Dedifferentiated amniotic fluid mesenchymal stem cell (primary cell): ENCODE data around the gene CD3E.
"Not testable (repeated sequence)": the region's sequence is repeated elsewhere in the genome, so short reads cannot be mapped to it uniquely, and the experiment has no call there.

ENCODE experiments used
- DNase-seq: peaks from one replicate; pipeline ENCODE4 v3.0.0-alpha.2; 2016; ENCODE audit errors: extremely low spot score

Gene CD3E

DNA sequence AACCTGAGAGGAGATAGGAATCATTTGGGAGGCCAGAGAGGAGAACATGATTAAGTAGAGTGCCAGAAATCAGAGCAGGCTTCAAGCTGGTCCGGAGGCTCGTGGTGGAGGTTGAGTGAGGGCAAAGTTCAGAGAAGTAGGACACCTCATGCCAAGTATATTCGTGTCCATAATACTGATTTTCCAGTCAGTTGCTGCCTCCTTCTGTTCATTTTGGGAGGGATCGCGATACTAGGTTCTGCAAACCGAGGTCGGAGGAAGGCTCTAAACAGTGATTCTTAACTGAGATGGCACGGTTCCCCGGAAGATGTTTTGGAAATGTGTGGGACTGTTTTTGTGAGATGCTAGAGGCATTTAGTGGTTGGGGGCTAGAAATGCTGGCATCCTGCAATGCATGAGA lies 13.6 kb upstream of the CD3E start:
- DNase-seq: no peak

DNA sequence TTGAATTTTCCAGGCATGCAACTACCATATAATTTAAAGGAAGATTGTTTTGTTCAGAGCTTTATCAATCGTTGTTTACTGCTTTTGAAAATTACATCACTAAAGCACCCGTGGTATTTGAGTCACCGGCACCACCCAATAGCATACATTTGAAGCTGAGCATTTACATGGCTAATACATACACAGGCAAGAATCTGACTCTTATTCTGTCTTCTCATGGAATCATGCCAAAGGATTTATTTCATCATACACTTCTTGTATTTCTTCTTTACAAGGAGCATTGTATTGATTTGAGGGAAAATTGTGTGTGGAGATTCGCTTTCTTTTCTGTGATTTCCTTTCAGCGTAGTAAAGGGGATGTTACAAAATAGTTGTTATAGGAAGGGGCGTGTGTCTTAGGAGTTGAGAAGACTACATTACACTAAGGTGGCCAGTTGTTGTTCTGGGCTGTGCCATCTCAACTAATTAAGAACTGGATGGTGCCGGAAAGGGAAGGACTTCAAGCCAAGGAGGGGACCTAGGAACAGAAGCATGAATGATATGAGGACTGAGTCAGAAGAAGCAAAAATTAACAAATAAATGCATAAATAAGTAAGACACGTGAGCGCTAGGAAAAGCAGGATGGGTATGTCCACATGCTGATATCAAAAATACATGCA lies 12.9 kb upstream of the CD3E start:
- DNase-seq: no peak

DNA sequence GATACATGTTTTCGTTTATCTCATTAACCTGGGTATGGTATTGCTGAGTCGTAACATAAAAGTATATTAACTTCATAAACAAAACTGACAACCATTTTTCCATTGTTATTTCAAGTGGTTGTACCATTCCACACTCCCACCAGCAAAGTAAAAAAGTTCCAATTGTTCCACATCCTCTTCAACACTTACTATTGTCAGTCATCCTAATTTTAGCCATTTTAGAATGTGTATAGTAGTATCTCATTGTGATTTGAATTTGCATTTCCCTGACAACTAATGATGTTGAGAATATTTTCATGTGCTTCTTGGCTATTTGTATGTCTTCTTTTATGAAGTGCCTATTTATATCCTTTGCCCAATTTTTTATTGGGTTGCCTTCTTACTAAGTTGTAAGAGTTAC lies 10.5 kb upstream of the CD3E start:
- DNase-seq: no peak

DNA sequence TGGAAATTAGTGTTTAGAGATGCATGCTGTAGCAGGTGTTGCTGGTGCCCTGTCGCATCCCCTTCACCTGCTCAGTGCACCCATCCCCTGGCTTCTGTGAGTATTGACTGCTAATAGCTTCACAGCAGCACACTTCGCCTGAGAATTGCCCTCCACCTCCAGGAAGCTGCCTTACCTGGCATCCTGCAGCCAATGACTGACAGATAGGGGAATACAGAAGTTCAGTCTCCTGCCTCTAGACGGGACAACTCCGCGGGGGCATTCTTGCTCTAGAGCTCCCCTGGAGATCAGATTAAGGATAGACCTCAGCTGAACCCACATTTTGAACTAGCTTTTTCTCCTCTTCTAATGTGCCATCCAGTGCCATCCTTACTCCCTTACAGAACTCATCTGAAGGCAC lies 9.3 kb upstream of the CD3E start:
- DNase-seq: no peak

DNA sequence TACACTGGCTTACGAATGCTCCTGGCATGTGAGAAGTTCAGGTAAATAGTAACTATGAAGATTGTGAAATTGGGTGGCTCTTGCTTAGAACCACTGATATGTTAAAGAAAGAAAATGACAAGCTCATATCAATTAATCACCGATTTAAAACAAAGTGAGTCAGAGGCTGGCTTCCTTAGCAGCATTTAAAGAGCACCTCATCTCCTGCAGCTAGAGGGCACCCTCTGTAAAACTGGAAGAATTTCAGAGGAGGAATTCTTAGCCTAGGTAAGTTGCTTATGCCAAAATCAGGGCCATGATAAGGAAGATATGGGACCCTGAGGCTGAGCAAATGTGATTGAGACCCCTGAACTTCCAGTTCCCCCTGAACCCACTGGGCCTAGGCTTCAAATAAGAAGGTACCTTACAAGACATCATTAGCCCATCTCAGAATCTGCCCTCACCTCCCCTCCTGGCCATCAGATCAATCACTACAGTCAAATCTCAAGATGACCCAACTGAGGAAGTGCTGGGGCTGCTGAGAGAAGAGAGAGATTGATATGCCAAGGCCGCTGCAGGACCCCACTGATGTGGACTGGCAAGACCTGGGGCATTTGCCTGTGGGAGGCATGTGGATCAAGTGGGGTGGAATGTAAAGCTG lies 8.6 kb upstream of the CD3E start:
- no peak for DNase-seq

DNA sequence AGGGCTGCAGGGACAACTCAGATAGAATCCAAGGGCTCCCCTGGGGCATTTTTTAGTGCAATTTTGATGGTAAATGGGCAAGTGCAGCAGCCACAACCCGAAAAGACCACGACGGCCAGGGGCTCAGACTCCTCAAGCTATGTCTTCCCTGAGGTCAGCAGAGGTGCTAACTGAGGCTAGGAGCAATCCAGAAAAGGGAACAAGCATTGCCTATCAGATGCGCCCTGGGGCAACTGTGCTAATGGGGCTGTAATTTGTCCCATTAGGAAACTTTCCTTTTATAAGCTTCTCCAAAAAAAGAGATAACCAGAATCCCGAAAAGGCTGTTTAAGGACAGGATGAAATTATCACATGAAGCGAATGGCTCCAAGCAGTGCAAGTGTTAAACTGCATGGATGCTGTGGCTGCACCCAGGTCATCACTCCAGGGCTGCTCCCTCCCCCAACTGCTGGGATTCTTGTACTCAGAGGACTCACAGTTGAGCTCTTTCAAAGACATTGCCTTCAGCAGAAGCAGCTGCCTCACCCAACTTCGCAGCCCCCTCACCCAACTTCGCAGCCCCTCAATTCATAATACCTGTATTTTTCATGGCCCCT lies 2.8 kb upstream of the CD3E start:
- DNase-seq: no peak

DNA sequence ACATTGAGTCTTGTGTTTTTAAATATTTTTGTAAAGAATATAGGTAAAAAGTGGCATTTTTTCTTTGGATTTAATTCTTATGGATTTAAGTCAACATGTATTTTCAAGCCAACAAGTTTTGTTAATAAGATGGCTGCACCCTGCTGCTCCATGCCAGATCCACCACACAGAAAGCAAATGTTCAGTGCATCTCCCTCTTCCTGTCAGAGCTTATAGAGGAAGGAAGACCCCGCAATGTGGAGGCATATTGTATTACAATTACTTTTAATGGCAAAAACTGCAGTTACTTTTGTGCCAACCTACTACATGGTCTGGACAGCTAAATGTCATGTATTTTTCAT lies 333 bp upstream of the CD3E start:
- no peak for DNase-seq

DNA sequence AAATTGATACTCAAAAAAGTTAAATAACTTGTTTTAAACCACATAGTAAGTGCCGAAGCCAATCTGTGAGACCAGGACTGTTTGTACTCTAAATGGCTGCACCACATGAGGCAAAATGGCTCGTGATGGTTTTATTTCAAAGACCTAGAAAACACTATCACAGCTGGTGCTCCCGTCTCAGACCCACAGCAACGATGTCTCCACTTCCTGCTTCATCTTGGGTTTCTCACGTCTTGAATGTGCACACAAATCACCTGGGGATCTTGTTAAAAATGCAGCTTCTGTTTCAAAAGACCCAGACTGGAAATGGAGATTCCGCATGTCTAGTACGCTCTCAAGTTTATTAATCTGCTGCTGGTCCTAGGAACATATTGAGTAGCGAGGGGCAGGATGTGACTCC lies 1.2 kb downstream of the CD3E start:
- DNase-seq: no peak

DNA sequence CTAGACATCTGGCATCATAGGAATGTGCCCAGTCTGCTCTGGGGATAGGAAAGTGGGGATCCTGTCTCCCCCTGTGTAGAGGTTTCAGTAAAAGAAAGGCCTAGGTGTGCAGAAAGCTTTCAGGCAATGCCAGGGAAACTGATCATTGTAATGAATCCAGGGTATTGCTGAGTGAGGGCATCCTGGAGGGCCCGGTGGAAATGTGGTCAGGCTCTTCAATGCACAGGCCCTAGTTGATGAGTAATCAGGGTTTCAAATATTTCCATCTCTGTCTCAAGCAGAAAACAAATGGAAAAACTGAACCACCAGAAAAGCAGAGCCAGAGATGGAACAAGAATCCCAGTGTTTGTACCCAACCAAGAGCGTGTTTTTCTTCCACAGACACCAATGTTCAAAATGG lies 2.0 kb downstream of the CD3E start:
- no peak for DNase-seq

DNA sequence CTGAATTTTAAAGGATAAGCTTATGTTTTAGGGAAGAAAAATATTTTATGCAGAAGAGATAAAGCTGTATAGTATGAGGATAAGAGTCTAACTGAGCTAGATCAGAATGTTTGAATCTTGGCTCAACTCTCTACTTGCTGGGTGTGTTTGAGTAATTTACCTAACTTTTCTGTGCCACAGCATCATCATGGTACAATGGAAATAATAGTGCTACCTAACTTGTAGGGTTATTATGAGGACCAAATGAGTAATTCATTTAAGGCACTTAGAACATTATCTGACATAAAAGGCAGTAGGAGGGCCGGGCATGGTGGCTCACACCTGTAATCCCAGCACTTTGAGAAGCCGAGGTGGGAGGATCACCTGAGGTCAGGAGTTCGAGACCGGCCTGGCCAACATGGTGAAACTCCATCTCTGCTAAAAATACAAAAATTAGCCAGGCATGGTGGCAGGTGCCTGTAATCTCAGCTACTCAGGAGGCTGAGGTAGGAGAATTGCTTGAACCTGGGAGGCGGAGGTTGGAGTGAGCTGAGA lies 4.5 kb downstream of the CD3E start:
- not testable (repeated sequence) for DNase-seq

DNA sequence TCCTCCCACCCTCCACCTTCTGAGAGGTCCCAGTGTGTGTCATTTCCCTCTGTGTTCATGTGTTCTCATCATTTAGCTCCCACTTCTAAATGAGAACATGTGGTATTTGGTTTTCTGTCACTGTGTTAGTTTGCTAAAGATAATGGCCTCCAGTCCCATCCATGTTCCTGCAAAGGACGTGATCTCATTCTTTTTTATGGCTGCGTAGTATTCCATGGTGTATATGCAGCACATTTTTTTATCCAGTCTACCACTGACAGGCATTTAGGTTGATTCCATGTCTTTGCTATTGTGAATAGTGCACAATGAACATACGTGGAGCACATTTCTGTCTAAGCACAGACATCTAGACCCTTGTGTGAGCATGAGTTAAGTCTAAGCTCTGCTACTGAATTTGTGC lies 5.7 kb downstream of the CD3E start:
- no peak for DNase-seq

DNA sequence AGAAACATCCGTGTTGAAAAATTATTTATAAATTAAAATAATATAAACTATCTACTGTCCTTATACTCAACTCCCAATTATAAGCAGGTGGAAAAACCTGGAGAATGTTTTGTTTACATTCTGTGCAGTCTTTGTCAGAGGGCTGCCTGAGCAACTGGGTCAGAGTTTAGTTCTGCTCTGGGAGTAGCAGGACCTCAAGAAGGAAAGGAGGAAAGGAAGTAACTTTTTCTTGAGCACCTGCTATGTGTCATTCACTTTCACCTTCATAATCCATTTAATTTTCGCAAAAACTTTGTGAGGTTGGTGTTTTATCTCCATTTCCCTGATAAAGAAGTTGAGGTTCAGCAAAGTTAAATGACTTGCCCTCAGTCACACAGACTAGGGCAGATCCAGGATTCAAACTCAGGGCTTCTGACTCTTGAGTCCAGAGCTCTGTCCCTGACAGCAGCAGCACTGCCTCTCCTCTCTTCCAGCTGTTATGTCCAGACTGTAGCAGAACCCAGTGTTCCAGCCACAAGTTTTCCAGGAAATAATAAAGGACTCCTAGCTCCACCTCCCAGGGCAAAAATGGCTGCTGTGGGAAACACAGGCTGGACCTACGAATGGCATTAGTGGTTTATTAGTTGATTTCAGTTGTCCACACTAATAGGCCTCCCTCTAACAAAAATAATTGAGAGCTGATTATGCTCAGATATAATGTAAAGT lies 6.4 kb downstream of the CD3E start:
- DNase-seq: no peak

DNA sequence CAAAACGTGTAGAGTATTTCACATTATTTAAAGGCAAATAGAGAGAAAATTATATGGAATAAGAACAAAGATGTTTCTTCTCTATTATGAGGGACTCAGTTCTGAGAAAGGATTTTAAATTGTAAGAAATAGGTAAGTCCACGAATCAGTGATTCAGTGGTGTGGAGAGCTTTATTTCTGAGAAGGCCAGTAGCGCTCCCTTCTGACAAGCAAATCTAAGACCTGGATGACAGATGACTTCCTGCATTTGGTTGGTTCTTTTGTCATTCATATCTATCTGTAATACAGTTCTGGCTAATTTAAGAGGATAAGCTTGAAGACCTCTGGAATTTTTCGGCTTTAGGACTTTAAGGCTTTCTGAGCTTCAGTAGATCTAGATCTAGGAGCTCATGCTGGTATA lies 7.0 kb downstream of the CD3E start:
- DNase-seq: no peak

DNA sequence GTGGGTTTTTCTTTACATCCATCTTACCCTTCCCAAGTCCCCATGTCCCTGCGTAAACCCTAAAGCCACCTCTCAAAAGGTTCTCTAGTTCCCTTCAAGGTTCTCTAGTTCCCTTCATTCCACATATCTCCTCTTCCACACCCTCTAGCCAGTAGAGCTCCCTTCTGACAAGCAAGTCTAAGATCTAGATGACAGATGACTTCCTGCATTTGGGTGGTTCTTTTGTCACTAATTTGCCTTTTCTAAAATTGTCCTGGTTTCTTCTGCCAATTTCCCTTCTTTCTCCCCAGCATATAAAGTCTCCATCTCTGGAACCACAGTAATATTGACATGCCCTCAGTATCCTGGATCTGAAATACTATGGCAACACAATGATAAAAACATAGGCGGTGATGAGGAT lies 7.8 kb downstream of the CD3E start:
- no peak for DNase-seq

DNA sequence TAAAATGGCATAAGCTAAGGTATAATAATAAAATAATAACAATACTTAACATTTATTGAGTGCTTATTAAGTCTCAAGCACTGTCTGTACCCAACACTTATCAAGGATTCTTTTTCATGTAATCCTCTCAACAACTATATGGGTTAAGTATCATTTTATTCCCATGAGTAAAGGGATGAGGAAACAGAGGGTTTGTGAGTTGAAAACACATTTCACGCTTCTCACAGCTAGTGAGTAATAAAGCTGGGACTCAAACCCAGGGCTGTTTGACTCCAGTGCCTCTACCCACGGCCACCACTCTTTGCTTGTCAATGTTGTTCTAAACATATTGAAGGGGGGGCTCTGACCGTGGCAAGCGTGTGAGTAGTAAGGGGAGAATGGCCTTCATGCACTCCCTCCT lies 8.7 kb downstream of the CD3E start:
- no peak for DNase-seq

DNA sequence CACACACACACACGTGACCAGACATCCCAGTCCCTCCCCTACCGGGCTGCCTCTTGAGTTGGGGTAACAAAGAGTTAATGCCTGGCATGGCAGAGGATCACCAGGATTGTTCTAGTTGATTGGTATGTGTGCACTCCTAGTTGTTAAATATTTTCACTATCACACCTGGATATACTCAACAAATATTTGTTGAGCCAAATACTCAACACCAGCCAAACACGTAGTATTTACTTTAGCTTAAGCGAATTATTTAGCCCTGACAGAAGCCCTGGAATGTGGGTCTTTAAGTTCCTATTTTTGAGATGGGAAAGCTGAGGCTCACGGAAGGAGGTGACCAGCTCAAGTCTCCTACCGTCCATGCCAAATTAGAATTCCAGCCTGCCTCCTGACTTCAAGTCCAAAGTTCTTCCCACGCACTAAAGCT lies 10.5 kb downstream of the CD3E start:
- DNase-seq: no peak

DNA sequence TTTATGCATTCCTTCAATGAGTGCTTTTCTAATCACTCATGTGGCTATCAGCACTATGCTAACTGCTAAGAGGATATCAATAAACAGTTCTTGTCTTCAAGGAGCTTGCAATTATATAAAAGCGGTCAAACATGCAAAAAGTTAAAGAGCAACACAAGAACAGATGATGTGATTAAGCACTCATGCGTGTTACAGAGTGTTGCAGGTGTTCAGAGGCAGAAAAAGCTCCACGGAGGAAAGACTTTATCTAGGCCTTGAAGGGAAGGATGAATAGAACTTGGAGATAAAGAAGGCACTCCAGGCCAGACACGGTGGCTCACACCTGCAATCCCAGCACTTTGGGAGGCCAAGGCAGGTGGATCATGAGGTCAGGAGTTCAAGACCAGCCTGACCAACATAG lies 13.6 kb downstream of the CD3E start:
- no peak for DNase-seq

DNA sequence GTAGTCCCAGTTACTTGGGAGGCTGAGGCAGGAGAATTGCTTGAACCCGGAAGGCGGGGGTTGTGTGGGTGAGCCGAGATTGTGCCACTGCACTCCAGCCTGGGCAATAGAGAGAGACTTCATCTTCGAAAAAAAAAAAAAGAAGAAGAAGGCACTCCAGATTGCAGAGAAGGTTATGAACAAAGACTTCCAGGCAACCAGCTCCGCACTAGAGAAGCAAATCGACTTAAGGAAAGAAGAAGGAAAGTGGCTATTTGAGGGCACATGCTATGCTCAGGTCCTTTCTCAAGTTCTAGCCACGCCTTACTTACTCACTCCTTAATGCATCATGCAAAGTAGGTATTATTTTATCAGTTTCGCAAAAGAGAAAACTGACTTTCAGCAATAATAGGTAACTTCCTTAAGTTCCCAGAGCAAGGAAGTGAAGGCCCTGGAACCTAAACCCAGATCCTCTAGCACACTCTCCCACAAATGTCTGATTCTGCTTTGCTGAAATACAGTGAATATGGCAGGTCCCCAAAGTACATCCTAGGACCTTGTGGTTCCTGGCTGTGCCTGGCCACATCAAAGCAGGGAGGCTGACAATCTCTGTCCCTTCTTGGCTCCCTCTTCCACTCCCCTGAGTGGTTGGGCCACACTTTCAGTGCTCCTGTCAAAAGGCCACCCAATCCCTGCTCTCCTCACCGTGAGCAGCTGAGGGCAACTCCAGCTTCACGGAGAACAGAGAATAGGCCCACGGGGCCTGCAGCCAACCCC lies 14.2 kb downstream of the CD3E start:
- DNase-seq: no peak

DNA sequence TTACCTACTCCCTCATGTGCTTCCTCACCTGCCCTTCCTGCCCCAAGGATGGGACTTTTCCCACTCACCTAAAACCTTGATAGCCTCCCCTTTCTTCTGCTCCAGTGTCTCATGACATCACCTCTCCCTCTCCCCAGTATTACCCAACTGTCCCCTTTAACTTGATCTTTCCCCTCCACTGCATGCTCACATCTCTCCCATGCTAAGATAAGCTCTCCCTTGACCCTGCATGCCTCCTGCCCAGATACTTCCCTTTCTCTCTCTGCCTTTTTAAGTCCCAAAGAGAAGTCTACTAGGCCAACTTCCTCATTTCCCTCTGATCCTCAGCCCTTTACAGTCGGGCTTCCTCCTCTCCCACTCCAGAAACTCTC lies 14.8 kb downstream of the CD3E start:
- DNase-seq: no peak

DNA sequence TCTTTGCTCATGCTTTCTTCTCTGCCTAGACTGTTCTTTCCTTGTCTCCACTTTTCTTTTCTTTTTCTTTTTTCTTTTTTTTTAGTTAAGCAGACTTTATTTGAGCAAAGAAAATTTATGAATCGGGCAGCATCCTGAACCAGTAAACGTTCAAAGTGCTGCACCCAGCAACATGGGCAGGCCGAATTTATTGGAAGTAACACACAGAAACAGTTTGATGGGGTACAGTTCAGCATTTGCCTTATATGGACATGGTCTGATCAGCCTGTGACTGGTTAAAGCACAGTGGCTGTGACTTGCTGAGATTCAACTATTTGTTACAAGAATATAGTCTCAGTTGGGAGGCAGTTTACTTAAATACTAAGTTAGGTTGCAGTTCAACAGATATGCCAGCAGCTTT lies 16.0 kb downstream of the CD3E start:
- no peak for DNase-seq

DNA sequence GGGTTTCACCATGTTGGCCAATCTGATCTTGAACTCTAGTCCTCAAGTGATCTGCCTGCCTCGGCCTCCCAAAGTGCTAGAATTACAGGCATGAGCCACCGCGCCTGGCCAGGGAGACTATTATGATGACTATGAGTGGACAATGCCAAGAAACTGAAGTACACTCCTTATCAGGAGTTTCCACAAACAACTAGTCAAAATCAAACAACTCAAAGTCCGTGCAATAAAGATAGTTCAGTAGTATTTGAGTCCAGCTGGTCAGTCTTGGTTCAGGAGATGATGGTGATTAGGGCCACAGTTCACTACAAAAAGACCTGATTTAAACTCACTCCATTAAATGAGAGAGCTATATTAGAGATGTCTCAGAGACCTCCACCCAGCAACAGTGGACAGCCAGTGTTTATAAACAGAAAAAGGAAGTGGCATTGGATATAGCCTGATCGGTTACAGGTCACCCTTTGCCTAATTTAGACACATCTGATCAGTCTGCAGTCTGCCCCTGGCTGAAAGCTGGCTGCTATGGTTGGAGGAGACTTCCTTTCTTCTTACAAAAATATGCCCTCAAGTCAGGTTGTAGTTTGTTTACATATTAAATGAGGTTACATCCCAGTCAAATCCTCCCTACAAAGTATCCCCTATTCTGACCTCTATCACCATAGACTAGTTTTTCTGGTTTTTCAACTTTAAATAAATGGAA lies 17.0 kb downstream of the CD3E start:
- no peak for DNase-seq

DNA sequence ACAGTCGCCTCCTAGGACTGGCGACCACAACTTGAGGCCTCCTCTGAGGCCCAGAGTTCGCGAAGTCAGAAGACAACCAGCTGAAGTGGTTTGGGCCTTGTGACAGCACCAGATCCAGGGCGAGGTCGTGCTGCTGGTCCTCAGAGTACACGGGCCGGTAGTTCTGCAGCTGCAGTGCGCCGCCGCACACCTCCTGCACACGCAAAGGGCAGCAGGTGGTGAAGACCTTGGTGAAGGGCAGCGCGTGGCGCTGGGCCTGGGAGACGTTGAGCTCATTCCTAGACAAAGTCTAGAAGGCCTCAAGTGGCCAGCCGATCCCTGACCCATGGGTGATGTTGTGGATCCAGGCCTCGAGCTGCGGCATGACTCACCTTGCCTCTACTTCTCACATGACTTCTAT lies 18.2 kb downstream of the CD3E start:
- no peak for DNase-seq
